Upper lobe of left lung (tissue), 4 donors: Measurements from ENCODE around the gene ROBO1.

ENCODE experiments used
- CTCF ChIP-seq, 6 experiments: fragments of 450-650 bp in 4 of 6; fragments of 200-600 bp in 2 of 6; sonication (generic) in 2 of 6; IDR thresholded peaks; one replicate each; pipeline ENCODE4 v1.5.1; 2016 to 2019; ENCODE audit warnings: antibody characterized with exemption in 6 of 6
- EP300 ChIP-seq, 4 donors: sonication (generic); formaldehyde crosslinking; IDR thresholded peaks; one replicate each; pipeline ENCODE4 v1.5.1; 2017; ENCODE audit warnings: antibody characterized with exemption in 4 of 4, control low read depth in 2 of 4
- POLR2A ChIP-seq, 4 donors: fragments of 450-650 bp; IDR thresholded peaks; one replicate each; pipeline ENCODE4 v1.5.1; 2016 to 2017; ENCODE audit warnings: antibody characterized with exemption in 4 of 4, mild to moderate bottlenecking in 2 of 4
- POLR2AphosphoS5 ChIP-seq, 2 donors: sonication (generic); formaldehyde crosslinking; IDR thresholded peaks; one replicate each; pipeline ENCODE4 v1.5.1; 2017; ENCODE audit warnings: antibody characterized with exemption in 2 of 2

GRCh38 chr3:79167651-79168416, 600.0 kb downstream of the ROBO1 start:
- no peak for TF ChIP-seq POLR2AphosphoS5 (IDR thresholded peaks at IDR 0.05)
- no peak for TF ChIP-seq CTCF (IDR thresholded peaks at IDR 0.05)
- TF ChIP-seq POLR2A (IDR thresholded peaks at IDR 0.05): no peak
- no peak for TF ChIP-seq EP300 (IDR thresholded peaks at IDR 0.05)
